HG03045 (cell line): ENCODE data around the gene WFDC1.

ENCODE experiments used
- ATAC-seq: cut with Tn5 transposase; IDR thresholded peaks from one replicate; pipeline ENCODE4 v1.9.1; 2021; ENCODE audit warnings: mild to moderate bottlenecking, moderate library complexity; ENCODE audit not compliant: unreplicated experiment

WFDC1 gene

GRCh38 chr16:84349862-84350684 is 55.4 kb downstream of the WFDC1 start:
- ATAC-seq, result no peak

GRCh38 chr16:84350685-84351400 is 56.2 kb downstream of the WFDC1 start:
- no peak for ATAC-seq

DNA sequence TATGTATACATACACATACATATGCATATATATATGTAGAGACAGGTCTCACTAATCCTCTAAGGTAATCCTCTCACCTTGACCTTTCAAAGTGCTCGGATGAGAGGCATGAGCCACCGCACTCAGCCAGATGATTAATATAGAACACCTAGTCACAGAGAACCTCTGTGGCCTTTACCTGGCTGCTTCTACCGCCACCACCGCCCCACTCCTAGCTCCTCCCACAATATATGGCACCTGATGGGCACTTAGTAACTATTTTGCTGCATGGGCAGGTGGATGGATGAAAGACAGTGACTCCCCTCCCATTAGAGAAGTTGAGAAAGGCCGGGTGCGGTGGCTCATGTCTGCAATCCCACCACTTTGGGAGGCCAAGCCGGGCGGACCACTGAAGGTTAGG is 57.0 kb downstream of the WFDC1 start:
- ATAC-seq, result no peak

- no peak for ATAC-seq
Observed at GRCh38 chr16:84354306-84354705, 59.6 kb downstream of the WFDC1 start.

GRCh38 chr16:84355149-84355548 is 60.5 kb downstream of the WFDC1 start:
- no peak for ATAC-seq

GRCh38 chr16:84356176-84356575 is 61.5 kb downstream of the WFDC1 start:
- no peak for ATAC-seq

GRCh38 chr16:84356591-84357116 is 62.0 kb downstream of the WFDC1 start:
- no peak for ATAC-seq

DNA sequence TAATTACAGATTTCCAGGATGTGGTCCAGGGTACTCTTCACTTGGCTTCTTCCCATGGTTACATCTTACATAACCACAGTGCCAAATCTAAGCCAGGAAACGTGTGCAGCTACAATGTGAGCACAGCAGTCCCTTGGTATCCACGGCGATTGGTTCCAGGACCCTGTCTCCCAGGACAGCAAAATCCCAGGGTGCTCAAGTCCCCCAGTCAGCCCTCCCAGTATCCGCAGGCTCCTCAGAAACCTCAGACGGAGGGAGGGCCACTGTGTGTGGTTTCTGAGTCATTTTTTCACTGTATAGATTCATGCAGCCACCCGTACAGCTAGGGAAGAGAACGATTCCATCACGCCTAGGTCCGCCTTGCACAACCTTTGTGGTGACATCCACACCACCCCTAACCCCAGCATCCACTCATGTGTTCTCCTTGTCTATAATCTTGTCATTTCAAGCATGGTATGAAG is 62.5 kb downstream of the WFDC1 start:
- ATAC-seq, result no peak

DNA sequence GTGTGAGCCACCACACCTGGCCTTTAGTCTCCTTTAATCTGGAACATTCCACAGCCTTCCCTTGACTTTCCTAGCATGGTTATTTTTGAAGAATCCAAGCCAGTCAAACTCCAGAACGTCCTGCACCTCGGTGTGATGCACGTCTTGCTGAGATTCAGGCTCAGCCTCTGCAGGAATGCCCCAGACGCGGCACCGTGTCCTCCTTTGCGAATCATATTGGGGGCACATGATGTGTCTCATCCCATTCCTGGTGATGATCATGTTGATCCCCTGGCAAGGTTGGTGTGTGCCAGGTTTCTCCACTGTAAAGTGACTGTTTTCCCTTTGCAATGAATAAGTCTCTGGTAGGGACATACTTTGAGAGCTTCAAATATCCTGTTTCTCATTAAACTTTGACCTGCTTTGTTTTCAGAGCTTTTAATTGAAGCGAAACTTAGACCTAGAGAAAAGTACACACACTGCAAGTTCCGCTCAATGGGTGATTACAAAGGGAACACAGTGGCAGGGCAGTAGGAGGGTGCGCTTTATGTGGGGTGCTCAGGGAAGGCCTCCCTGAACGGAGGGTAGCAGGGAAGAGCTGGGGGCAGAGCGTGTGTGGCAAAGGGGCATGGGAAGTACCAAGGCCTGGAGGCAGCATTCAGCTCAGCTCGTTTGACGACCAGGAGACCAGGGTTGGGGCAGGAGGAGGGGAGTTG is 64.1 kb downstream of the WFDC1 start:
- ATAC-seq, result no peak

DNA sequence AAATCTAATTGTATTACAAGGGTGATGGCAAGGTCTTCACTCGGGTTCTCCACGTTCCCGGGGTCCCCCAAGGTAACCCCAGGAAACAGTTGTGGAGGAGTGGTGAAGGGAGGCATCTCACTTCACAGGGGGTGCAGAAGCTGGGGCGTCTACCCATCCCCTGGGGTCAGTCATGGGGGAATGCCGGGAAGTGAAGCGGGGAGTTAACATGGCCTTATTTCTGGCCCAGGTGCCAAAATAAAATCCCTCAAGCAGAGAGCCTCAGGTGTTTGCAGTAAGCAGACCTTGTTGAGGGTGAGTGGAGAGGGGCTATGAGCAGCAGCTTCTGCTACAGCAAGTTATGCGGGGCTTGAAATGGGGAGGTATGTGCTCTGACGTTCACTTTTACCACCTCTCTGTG is 64.6 kb downstream of the WFDC1 start:
- ATAC-seq, result no peak

DNA sequence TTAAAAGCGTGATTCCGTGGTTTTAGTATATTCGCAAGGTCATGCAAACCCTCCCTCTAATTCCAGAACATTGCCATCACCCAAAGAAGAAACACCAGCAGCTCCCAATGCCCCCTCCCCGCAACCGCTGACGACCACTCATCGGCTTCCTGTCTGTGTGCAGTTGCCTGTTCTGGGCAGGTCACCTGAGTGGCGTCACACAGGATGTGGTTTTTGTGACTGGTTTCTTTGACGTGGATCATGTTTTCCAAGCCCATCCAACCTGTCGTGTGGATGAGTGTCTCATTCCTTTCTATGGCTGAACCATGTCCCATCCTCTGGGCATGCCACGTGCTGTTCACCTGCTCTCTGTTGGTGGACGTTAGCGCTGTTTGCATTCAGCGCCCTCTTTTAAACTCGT is 65.5 kb downstream of the WFDC1 start:
- no peak for ATAC-seq

- no peak for ATAC-seq
Observed at GRCh38 chr16:84360748-84361147, 66.1 kb downstream of the WFDC1 start.

GRCh38 chr16:84361546-84361945 is 66.9 kb downstream of the WFDC1 start:
- no peak for ATAC-seq

DNA sequence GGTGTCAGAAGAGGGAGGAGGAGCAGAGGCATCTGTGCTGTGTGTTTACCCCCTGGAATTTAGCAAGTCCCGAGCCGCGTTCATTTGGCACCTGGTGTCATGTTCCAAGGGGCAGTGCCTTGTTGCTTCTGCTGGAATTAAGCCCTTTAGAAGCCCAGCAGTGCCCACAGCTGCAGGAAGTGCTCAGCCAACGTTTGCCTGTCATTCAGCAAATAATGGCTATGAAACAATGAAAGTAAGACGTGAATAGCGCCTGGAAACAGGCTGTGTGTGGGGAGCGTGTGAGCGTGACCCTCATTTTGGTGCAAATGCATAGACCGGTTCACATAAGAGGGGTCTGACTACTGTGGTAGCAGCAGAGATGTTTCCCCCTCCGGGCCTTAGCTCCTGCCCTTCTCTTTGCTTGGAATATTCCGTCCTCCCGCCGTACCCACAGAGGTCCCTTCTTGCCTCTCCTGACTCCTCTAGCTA is 67.8 kb downstream of the WFDC1 start:
- ATAC-seq, result no peak

GRCh38 chr16:84366208-84366607 is 71.5 kb downstream of the WFDC1 start:
- ATAC-seq, result no peak

DNA sequence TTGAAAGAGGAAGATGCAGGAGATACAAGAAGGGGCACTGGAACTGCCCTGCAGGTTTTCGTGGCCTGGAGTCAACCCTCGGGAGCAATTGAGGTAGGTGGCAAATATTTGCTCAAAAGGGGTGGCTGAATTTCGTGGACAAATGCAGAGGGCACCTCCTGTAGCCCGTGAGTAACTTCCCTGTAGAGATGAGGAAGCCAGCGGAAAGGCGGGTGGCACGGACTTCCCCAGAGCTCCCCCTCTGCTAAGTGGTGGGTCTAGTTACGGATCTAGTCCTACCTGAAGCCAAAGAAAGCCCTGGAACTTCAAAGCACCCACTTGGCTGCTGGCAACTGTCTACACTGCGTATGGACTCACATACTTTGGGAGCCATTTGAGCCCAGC is 72.6 kb downstream of the WFDC1 start:
- ATAC-seq, result no peak

DNA sequence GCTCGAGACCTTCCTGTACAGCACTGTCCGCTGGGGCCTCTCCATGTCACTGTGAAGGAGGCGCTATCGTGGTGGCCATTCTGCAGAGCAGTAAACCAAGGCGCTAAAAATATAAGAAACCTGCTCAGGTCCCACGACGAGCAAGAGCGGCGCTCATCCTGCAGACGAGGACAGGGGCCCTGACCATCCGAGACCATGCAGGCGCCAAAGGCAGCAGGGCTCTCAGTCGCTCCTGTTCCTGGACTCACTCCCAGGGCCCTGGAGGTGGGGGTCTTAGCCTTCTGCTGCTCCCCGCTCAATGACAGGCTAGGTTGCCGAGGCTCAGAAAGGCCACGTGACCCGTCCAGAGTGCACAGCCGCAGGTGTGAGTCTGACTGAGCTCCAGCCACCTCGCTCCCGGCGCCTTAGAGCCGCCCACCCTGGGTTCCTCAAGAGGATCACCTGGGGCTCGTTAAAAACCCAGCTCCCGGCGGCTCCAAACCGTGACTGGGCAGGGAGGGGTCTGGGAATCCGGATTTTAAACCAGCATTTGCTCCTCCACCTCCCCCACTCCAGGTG is 73.2 kb downstream of the WFDC1 start:
- ATAC-seq, result no peak

- no peak for ATAC-seq
Observed at GRCh38 chr16:84368308-84368996, 73.8 kb downstream of the WFDC1 start, which contains the start of gene ATP2C2. Gene ATP2C2 (plus strand): TSS chr16:84368538. CDS start chr16:84368616, 78 bp downstream.

GRCh38 chr16:84369105-84369504 is 74.4 kb downstream of the WFDC1 start:
- no peak for ATAC-seq

DNA sequence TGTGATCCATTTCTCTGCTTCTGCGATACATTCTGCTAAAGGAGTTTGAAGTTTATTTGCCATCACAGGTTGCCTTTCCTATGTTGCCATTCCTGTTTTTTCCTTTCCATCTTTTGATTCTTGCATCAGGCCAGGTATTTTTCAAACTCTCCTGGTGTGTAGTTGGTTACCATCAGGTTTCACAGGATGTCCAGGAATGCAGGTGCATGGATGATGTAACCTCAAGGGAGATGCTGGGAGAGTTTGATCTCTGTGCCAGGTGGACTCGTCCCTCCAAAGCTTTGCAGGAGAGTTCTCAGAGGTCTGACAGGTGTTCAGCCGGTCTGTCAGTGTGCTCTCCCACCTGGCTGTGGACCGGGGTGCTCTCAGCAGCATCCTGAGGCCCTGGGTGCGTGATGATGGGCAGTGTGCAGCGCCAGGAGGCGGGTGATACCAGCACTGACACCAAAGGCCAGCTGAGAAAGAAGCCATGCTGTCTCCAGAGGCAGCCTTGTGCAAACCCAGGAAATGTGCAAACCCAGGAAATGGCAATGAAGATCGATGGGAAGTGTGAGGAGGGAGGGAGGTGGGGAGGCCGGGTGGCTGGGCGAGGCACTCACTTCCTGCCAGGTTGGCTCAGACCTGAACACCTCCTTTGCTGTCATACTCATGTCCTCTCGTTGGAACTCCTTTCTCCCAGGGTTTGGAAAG is 75.4 kb downstream of the WFDC1 start:
- no peak for ATAC-seq
